NCI-H526 treated with DMSO at 0.1 percent for 48 hours (cell line): Measurements from ENCODE around the gene TRIM29.

Experiments used
- DNase-seq: peaks from one replicate; lab custom pipeline; 2025; lab: John Stamatoyannopoulos, UW

The TRIM29 gene

DNA sequence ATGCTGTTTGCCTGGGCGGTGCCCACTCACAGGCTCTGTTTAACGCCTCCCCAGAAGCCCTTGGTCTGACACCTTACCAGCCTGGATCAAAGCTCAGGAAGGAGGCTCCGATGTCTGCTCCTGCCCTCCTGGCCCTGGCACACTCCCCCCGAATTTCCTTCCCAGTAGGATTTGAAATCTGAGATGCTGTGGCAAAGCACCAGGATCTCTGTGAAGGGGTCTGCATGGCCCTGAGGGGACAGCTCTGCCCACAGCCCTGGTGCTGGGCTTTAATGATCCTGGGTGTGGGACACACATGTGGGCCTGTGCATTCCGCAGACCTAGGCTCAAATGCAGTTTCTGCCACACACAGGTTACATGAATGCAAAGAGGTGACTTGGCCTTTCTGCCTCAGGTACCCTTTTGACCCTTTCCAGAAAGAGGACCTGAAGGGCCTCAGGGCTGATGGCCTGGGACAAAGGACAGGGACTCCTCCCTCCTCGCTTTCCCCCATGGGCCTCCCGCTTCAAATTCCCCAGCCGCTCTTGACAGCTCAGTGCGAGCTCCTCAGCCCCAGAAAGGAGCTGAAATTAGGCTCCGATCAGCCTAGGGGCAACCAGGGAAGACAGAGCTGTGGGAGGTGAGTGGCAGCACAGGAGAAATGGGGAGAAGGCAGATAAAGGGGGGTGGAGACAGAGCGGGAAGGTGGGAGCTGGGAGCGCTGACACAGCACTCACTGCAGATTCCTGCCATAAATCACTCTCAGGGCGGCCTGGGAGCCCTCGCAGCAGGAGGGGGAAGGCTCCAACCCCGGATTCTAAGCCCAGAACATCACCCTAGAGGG, 41.3 kb downstream of the TRIM29 start:
- no peak for DNase-seq

DNA sequence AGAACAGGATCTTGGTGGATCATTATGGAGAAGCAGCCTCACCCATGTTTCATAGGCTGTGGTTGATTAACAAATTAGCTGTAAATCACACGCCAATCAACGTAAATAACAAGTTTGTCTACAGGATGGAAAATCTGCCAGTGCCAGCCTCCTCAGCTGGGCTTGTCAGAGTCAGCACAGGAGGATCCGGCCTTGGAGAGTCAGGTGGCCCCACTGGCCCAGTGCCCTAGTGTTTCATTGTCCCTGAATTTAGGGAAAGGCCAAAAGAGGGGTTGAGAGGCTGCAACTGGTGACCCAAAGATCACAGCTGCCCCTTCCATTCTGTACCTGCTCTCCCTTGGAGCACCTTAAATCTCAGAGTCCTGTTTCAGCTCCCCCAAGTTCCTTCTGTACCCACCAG, 42.4 kb downstream of the TRIM29 start:
- no peak for DNase-seq

DNA sequence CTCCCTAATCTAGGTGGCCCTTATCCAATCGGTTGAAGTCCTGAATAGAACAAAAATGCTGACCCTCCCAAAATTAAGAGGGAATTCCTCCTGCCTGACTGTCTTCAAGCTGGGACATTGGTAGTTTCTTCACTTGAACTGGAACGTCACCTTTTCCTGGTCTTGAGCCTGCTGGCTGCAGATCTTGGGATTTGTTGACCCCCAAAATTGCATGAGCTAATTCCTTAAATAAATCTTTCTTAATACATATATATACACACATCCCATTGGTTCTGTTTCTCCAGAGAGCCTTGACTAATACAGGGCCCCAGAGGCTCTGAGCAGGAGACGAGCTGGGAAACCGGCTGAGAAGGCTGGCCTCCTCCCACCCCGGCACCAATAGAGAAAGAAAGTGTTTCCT, 46.2 kb downstream of the TRIM29 start:
- DNase-seq, result no peak

DNA sequence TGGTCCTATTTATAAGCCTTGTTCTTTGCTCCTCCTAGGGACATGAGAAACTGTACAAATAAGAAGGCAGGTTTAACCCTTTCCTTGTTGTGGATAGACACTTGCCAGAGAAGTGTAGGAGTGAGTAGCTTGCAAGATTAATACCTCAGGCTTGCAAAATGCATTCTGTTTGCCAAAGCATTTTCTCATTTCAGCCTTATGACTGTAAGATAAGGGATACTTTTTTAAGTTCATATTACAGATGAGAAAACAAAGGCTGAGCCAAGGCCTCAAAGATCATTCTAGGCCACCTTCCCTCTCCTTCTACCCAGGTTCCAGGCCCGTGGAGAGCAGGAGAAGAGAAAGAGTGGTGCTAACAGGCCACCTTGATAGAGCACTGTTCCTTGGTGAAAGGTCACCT, 46.8 kb downstream of the TRIM29 start:
- DNase-seq, result no peak

DNA sequence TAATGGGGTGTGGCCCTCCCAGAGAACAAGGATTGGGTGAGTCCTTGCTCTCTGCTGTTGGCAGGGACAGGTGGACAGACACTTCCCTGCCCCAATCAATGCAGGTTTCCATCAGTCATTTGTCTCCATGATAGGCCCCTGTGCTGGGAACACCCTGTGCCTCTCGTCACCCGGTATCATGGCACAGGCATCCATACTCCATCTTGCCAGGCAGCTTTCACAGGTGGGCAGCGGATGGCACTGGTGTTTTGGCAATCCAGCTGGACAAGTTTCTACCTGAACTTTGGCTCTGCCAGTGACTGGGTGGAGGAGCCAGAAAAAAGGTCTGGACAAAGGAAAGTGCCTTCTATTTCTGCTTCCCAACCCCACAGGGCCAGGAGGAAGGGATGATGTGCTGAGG, 47.5 kb downstream of the TRIM29 start:
- DNase-seq, result no peak

DNA sequence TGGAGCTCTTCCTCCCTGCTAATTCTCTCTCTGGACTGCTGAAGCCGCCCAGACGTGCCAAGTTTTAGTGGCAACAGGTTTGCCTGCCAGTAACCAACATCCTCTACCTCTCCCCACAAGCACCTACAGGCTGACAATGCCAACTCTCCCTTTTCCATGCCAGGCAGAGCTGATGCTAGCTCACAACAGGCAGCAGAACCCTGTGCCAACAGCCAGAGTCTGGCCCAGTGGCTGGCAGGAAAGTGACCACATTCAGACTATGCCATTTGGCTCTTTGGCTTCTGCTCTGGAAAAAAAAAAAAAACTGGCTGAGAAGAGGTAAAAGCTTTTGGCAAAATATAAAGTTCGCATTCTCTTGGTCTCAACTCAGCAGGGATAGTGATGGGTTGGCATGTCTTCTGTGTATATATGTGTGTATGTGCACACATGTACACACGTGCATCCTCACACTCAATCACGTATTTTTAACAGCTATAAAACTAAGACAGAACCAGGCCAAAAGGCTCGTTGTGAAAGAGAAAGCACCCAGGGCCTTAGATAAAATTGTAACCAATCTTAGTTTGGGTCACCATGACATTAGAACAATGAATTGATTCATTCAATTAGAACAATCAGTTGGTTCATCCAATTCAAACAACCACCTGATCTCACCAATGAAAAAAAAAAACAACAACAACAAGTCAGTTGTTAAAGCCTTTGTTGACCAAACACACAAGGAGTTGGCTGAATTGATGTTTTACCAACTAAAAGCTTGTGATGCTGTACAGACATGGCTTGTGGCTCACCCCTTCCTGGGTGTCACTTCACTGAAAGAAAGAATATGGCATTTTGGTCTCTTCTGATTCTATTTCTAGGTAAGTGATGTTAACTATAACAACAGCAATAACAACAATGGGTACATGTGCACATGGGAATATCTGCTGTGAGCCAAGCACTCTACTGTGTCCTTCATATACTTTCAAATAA, 48.6 kb downstream of the TRIM29 start:
- no peak for DNase-seq

DNA sequence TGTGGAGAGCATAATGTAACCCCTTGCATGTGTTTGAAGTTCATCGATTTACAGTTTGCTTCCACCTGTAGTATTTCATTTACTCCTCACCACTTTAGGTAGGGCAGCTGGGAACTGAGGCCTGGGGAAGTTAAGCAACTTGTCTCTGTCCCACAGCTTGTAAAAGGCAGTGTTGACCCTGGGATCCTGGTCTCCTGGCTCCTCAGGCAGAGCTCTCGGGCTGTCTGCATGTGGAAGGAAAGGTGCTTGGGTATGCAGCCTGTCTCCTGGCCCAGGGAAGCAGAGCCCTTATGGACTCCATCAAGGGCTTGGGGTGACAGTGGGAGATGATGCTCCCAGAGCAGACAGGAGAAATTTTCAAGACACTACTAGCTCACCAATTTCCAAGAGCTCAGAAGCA, 49.9 kb downstream of the TRIM29 start:
- DNase-seq, result no peak

DNA sequence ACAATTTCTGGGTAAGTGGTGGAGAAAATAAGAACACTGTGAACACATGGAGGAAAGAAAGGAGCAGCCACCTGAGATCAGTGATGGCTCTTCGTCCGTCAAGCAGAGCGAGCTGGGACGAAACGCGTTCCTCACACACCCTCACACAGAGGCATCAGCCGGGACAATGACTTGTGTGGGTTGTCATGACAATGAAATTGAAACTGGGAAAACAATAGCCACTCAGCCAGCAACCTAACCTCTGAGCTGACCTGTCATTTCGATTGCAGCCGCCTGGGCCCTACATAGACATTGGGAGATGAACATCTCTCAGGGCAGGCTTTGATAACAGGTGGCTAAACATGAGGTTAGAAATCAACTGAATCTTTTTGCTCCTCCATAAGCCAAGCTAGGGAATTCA, 51.3 kb downstream of the TRIM29 start:
- DNase-seq, result no peak

DNA sequence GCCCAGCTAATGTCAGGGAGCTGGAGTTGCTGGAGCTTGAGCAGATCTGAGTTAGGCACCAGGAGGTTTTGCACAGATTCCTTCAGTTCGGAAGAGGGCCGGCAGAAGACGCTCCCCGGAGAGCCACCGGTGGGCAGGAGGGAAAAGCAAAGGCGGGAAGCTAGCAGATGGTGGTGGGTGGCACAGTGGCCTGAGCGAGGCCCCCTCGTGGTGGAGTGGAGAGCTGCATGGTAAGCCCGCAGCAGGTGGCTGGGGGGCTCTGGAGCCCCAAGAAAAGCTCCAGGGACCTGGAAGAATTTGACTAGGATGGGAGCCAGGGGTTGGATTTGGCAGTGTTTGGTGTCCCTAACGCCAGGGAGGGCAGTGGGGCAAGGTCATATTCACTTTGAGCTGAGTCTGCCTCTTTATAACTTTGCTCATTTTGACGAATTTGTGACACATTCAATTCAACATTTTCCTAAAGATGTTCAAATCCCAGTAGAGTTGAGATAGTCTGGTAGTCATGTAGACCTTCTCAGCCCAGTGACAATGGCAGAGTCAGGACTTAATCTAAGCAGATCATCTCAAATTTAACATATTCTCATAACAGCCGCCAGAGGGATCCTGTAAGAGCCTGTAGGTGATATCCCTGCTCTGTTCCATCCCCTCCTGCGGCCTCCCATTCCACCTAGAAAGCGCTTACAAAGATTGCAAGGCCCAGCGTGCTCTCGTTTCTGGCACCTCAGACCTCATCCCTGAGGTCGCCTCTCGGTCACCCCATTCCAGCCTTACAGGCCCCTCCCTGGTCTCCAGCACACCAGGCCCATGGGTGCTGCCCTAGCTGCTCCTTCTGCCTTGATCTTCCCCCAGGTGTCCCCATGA, 57.9 kb downstream of the TRIM29 start:
- no peak for DNase-seq

DNA sequence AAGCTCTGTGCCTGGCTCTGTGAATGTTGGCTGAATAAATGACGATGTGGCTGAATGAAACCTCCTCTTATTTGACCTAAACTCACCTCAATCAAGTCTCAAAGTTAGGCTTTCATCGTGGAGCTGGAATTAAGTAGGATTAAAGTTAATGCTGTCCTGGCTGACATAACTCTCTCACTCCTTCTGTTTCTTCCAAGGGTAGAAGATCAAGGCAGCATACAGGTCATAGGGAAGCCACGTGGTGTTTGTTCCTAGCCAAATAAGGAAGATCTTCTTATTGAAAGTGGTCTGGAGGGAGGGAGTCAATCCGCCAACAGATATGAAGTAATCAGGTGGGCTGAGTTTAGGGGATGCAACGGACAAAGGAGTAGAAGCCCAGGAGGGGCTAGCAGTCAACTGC, 59.5 kb downstream of the TRIM29 start:
- no peak for DNase-seq

DNA sequence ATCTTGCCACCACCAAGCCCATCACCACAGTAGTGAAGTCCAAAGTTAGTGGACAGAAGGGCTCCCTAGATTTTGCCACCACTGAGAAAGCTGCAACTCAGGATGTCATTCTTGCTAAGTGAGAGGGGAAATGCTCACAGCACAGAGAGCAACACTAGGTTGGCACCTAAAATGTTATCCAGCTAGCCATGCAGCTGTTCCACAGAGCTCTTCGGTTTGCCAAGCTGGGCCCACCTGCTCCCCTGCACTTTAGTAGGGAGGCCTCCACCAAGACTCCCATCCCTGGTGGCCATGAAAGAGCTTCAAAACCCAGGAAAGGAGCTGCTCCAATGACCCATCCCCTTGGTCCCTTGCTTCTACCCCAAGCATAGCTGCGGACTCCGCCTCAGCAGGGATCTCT, 63.8 kb downstream of the TRIM29 start:
- DNase-seq, result no peak

DNA sequence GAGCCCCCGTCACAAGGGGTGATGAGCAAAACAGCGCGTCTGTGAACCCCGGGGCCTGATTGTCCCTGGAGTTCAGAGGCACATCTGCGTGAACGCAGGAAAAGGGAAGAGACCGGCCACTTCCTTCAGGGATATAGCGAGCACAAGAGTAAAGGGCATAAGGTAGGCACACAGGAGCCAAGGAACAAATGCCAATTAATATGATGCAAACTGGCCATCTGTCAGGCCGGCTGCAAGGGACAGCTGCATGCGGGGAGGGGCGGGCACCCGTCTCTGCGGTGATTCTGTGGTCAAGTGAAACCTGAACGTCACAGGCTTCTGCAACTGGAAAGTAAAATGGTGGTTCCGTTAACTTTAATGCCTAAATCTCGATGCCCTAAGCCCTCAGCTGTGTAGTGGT, 64.7 kb downstream of the TRIM29 start:
- no peak for DNase-seq

DNA sequence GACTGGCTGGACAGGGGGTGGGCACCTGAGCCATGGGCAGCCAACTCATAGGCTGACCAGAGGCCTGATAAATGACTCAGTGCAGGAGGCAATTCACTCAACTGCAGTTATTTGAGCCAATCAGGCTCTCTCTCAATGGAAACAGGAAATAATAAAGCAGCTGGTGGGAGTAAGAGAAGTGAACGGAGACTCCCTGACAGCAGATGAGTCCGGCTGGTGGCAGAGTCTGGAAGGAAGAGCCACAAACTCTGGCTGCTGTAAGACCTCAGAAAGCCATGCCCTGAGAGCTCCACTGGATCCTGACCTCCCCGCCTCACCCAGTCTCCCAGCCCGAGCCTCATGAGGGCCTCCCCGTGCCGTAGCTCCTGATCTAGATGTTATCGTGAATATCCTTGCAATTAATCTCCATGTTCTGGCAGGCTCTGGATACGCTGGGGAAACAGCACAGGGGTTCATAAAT, 69.8 kb downstream of the TRIM29 start:
- DNase-seq, result no peak

DNA sequence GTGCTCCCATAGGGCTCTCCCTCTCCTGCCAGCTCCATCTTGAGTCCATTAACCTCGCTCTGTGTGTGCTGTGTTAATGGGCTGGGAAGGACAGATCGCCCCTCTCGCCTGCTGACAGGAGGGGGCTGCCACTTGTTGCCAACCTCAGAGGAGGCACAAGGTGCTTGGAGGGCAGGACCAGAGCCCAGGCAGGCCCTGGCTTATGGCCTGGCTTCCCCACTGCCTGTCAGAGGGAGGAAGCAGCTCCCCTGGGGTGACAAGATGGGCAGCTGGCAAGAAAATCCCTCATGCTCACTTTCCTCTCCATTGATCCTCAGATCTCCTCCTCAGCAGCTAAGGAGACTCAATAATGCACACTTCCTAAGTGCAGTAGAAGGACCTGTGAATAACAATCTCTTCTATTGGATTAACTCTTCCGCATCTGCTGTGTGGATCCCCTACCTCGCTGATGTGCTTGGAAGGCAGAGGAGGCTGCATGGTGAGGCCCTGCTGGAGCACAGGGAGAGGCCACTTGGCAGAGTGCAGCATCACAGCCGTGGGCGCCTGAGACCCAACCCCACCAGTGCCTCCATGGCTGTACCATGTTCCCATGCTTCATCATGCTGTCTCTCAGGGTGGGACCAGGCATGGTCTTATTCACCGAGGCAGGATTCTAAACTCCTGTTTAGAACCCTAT, 70.3 kb downstream of the TRIM29 start:
- no peak for DNase-seq

DNA sequence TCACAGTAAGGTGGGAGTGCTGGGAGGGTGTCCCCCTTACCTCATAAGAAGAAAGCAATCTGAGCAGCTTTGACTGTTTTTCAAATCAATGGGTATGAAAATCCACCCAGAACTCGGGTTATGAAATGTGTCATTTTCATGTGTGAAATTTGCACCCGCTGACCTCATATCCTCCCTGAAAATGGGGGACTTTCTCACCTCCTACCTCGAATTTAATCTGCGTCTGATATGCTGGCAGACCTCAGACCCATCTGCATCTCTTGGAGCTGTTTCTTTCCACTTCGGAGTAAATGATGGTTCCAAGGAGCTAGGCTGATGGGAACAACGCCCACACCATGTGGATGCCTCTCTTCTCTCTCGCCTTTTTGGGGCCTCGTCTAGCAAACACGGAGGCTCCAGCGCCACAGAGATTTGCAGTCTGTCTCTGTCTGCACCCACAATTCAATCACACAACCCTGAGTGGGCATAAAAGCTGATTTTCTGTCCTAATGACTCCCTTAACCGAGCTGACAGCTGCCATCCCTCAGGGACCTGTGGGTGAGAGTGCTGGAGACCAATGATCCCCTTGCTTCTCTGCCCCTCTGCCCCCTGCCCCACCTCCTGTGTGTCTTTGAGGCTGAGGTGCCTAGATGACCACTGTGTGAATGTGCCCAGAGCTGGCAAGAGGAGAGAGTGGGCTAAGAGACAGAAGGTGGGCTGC, 71.0 kb downstream of the TRIM29 start:
- DNase-seq, result no peak

DNA sequence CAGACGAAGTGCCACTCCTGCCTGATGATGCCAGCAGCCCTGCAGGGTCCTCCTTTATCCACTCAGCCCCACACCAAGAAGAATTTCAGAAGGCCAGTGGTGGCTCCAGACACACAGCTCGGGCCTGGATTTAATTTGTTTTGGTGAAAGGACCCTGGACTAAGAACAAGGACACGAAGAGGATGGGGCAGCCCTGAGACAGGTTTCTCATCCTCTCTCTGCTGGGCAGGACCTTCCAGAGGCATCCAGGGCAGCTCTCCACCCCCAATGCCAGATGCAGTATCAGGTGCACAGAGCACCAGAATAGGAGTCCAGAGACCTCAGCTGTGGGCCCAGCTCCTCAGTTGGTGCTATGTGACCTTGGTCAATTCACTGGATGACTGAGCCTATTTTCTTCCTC, 72.0 kb downstream of the TRIM29 start:
- no peak for DNase-seq

DNA sequence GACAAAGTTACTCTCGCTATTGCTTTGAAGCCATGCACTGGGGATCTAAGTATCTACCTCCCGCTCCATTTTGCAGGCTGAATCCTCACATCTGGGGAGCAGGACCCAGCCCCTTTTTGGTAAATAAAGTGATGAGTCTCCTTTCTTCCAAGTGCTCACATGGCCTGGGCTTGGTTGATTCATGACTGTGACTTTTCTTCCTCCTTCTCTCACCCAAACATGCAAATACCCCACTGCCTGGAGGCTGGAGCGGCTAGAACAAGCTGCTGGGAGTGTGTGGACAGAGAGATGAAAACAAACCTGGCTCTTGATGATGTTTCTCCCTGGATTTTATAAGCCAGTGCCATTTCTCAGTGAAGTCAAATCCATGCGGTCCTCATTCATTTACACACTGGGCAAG, 72.7 kb downstream of the TRIM29 start:
- DNase-seq, result peak; percentile 95

DNA sequence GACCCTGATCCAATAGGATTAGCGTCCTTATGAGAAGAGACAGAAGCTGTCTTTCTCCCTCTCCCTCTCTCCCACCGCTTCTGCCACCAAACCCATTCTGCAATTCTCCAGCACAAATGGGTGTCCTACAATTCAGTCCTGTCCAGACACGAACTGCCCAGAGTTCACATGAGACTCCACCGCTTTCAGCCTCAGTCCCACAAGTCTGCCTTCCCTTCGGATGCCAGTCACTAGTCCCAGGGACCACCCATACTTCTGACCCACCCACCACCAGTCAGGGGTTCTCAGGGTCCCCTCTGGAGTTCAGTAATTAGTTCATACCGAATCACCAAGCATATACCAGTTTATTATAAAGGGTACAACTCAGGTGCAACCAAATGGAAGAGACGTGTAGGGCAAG, 73.6 kb downstream of the TRIM29 start:
- no peak for DNase-seq

DNA sequence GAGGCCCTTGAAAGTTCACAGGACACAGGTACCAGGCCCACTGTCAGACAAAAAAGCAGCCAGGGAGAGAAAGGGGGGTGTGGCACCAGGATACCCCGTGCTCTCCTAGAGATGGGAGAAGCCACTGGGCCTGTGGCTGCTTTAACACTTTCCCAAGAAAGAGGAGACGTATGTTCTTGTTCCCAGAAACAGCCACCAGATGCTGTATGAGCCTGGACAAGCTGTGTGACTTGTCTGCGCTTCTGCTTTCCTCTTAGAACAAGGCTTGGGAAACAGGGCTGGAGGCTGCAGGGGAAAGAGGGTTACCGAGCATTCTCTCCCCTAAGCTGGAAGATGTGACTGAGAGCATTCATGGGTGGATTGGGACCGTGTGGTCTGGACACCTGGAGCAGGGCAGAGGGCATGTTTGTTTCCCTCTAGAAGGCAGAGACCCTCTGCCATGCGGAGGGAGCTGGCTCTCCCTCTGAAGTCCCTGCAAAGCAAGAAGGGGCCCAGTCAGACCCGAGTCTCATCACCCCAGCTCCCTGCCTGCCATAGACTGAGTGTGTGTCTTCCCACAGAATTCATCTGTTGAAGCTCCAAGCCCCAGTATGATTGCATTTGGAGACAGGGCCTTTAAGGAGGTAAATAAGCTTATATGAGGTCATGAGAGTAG, 74.1 kb downstream of the TRIM29 start:
- no peak for DNase-seq

DNA sequence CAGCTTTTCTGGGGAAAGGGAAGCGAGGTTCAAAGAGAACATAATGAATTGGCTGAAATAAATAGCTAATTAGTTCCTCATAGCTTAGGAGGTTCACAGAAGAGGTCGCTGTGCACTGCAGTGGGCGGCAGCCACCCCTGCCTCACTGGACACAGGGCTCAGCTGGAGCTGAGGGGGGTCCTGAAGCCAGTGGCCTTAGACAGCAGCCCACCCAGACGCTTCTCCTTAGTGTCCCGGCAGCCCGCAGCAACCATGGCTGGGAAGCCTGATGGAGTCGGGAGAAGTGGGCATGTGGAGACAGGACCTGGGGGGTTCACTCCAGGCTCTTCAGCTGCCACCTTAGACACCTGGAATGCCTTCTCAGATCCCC, 75.4 kb downstream of the TRIM29 start:
- no peak for DNase-seq
